HepG2 (cell line): ENCODE results near the gene TADA1. TPM values are rescaled to one million over a fixed set of nuclear protein-coding genes. Genes with fewer than 3 reads are reported as not detected.

Experiments
- AGO1 ChIP-seq: fragments of 200-400 bp; formaldehyde crosslinking; IDR thresholded peaks from 2 replicates; pipeline ENCODE4 v1.6.1; 2017; ENCODE audit warnings: mild to moderate bottlenecking, low read depth, low read length, moderate library complexity; ENCODE audit not compliant: poor library complexity, severe bottlenecking
- AKAP8 ChIP-seq: sonication (generic); formaldehyde crosslinking; IDR thresholded peaks from 2 replicates; pipeline ENCODE4 v1.5.1; 2020; ENCODE audit warnings: mild to moderate bottlenecking, missing genetic modification reagents
- ATF1 ChIP-seq: IDR thresholded peaks from 2 replicates; pipeline ENCODE4 v1.6.1; 2016; ENCODE audit warnings: mild to moderate bottlenecking, control low read depth
- ELF3 ChIP-seq: IDR thresholded peaks from 2 replicates; pipeline ENCODE4 v1.6.1; 2016; ENCODE audit warnings: missing genetic modification reagents, missing compliant biosample characterization
- HNF4A ChIP-seq: sonication (generic); formaldehyde crosslinking; IDR thresholded peaks from 2 replicates; pipeline ENCODE4 v1.4.0; 2020; ENCODE audit warnings: missing genetic modification reagents
- KDM2A ChIP-seq: sonication (generic); formaldehyde crosslinking; IDR thresholded peaks from 2 replicates; pipeline ENCODE4 v1.4.0; 2020; ENCODE audit warnings: low read depth, missing genetic modification reagents, borderline replicate concordance
- REST ChIP-seq, 2 experiments: IDR thresholded peaks; 2 replicates each; pipeline ENCODE4 v1.6.1; 2011 to 2012; ENCODE audit warnings: low read length in 2 of 2, borderline replicate concordance in 1 of 2, low read depth in 1 of 2, mild to moderate bottlenecking in 1 of 2, moderate library complexity in 1 of 2
- ZBTB21 ChIP-seq: sonication (generic); formaldehyde crosslinking; IDR thresholded peaks from 2 replicates; pipeline ENCODE4 v1.4.0; 2020; ENCODE audit warnings: missing genetic modification reagents
- ZBTB7A ChIP-seq: sonication (generic); formaldehyde crosslinking; IDR thresholded peaks from 2 replicates; pipeline ENCODE4 v1.8.0; 2022; ENCODE audit warnings: mild to moderate bottlenecking, missing genetic modification reagents
- ZFP82 ChIP-seq: sonication (generic); formaldehyde crosslinking; IDR thresholded peaks from 2 replicates; pipeline ENCODE4 v1.5.1; 2020; ENCODE audit warnings: mild to moderate bottlenecking, missing genetic modification reagents, borderline replicate concordance
- ZNF234 ChIP-seq: sonication (generic); formaldehyde crosslinking; conservative IDR thresholded peaks from 2 replicates; pipeline ENCODE4 v1.5.1; 2020; ENCODE audit warnings: mild to moderate bottlenecking, missing genetic modification reagents
- ZNF564 ChIP-seq: sonication (generic); formaldehyde crosslinking; IDR thresholded peaks from 2 replicates; pipeline ENCODE4 v1.8.1; 2023; ENCODE audit warnings: mild to moderate bottlenecking, missing genetic modification reagents
- ZNF7 ChIP-seq: IDR thresholded peaks from 2 replicates; pipeline ENCODE4 v1.6.1; 2016; ENCODE audit warnings: missing biosample characterization, missing genetic modification reagents
- ZNF737 ChIP-seq: sonication (generic); formaldehyde crosslinking; IDR thresholded peaks from 2 replicates; pipeline ENCODE4 v1.5.0; 2020; ENCODE audit warnings: missing genetic modification reagents, mild to moderate bottlenecking, borderline replicate concordance
- ZNF879 ChIP-seq: sonication (generic); formaldehyde crosslinking; IDR thresholded peaks from 2 replicates; pipeline ENCODE4 v1.8.1; 2023; ENCODE audit warnings: missing genetic modification reagents
- ZNF891 ChIP-seq: sonication (generic); formaldehyde crosslinking; IDR thresholded peaks from 2 replicates; pipeline ENCODE4 v1.5.0; 2020; ENCODE audit warnings: mild to moderate bottlenecking, missing genetic modification reagents
- polyA plus RNA-seq, 8 experiments: library from polyadenylated mRNA; depleted of rRNA in 3 of 8; stranded (reverse) in 7 of 8; unstranded in 1 of 8; fragments of >200 nt; fragmentation: Illumina TruSeq in 4 of 8; extraction: Trizol in 4 of 8; gene quantifications; 2 replicates each; pipeline versions ENCODE4 v1.2.1 to v1.2.3, GENCODE V29; 2011 to 2016; ENCODE audit warnings: low read depth in 4 of 8, missing spikeins in 1 of 8, mixed read lengths in 1 of 8; ENCODE audit not compliant: insufficient read depth in 1 of 8
- total RNA-seq, 5 experiments: library from RNA; depleted of rRNA; stranded (reverse); fragments of >200 nt; fragmentation: Illumina TruSeq; extraction: Trizol; gene quantifications; 2 replicates each; pipeline ENCODE4 v1.2.3, GENCODE V29; 2016; ENCODE audit warnings: low read depth in 1 of 5
- TF ChIP-seq, protein P1 (sequence below): sonication (generic); formaldehyde crosslinking; IDR thresholded peaks from 2 replicates; pipeline ENCODE4 v1.4.0; 2020; ENCODE audit warnings: mild to moderate bottlenecking, missing genetic modification reagents
- TF ChIP-seq, protein P2 (sequence below): sonication (generic); formaldehyde crosslinking; IDR thresholded peaks from 2 replicates; pipeline ENCODE4 v1.5.1; 2020; ENCODE audit warnings: missing genetic modification reagents, mild to moderate bottlenecking, borderline replicate concordance

TADA1 gene
- total and polyA plus RNA-seq, 2 of the 13 experiments (the other 11 are each of a cell fraction or from before 2014, with no cell fraction given): 28.3 to 29.1 TPM

GRCh38 chr1:166838766-166839599 is 37.1 kb downstream of the TADA1 start, which contains the start of gene POGK (continued):
- TF ChIP-seq ZNF234 (CRISPR knock-in tag) (no peak), ZBTB7A (CRISPR knock-in tag) (peak; percentile 55; the same call in 1 of the 2 replicates), ZNF737 (0 out of 2 replicates have a peak, but pooled peaks have one; percentile 66), ZFP82 (CRISPR knock-in tag) (0 out of 2 replicates have a peak, but pooled peaks have one; percentile 73), ZBTB21 (CRISPR knock-in tag) (no peak), REST (IDR thresholded peaks at IDR 0.05; ENCODE audit: borderline replicate concordance in 1 of 2, low read depth in 1 of 2, low read length in 2 of 2) (no peak; a peak in 1 of 4 replicates), KDM2A (CRISPR knock-in tag) (peak; percentile 85), AKAP8 (CRISPR knock-in tag) (no peak), HNF4A (CRISPR knock-in tag) (no peak), AGO1 (no peak), ATF1 (no peak), ZNF564 (CRISPR knock-in tag) (peak; percentile 71; the same call in 1 of the 2 replicates), ZNF879 (CRISPR knock-in tag) (peak; percentile 74; the same call in 1 of the 2 replicates), ELF3 (CRISPR knock-in tag) (peak; percentile 47; the same call in 1 of the 2 replicates), ZNF7 (no peak), ZNF891 (peak; percentile 87)
- TF ChIP-seq, protein P1, sequence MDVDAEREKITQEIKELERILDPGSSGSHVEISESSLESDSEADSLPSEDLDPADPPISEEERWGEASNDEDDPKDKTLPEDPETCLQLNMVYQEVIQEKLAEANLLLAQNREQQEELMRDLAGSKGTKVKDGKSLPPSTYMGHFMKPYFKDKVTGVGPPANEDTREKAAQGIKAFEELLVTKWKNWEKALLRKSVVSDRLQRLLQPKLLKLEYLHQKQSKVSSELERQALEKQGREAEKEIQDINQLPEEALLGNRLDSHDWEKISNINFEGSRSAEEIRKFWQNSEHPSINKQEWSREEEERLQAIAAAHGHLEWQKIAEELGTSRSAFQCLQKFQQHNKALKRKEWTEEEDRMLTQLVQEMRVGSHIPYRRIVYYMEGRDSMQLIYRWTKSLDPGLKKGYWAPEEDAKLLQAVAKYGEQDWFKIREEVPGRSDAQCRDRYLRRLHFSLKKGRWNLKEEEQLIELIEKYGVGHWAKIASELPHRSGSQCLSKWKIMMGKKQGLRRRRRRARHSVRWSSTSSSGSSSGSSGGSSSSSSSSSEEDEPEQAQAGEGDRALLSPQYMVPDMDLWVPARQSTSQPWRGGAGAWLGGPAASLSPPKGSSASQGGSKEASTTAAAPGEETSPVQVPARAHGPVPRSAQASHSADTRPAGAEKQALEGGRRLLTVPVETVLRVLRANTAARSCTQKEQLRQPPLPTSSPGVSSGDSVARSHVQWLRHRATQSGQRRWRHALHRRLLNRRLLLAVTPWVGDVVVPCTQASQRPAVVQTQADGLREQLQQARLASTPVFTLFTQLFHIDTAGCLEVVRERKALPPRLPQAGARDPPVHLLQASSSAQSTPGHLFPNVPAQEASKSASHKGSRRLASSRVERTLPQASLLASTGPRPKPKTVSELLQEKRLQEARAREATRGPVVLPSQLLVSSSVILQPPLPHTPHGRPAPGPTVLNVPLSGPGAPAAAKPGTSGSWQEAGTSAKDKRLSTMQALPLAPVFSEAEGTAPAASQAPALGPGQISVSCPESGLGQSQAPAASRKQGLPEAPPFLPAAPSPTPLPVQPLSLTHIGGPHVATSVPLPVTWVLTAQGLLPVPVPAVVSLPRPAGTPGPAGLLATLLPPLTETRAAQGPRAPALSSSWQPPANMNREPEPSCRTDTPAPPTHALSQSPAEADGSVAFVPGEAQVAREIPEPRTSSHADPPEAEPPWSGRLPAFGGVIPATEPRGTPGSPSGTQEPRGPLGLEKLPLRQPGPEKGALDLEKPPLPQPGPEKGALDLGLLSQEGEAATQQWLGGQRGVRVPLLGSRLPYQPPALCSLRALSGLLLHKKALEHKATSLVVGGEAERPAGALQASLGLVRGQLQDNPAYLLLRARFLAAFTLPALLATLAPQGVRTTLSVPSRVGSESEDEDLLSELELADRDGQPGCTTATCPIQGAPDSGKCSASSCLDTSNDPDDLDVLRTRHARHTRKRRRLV: no peak
- TF ChIP-seq, protein P2, sequence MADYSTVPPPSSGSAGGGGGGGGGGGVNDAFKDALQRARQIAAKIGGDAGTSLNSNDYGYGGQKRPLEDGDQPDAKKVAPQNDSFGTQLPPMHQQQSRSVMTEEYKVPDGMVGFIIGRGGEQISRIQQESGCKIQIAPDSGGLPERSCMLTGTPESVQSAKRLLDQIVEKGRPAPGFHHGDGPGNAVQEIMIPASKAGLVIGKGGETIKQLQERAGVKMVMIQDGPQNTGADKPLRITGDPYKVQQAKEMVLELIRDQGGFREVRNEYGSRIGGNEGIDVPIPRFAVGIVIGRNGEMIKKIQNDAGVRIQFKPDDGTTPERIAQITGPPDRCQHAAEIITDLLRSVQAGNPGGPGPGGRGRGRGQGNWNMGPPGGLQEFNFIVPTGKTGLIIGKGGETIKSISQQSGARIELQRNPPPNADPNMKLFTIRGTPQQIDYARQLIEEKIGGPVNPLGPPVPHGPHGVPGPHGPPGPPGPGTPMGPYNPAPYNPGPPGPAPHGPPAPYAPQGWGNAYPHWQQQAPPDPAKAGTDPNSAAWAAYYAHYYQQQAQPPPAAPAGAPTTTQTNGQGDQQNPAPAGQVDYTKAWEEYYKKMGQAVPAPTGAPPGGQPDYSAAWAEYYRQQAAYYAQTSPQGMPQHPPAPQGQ (CRISPR knock-in tag): no peak; the same call in 1 of the 2 replicates
